BJ (cell line): ENCODE data around the gene DUSP7. TPM values are rescaled to one million over a fixed set of nuclear protein-coding genes. Genes with fewer than 3 reads are reported as not detected.

Source experiments
- CTCF ChIA-PET: fragments of 350-600 bp; formaldehyde crosslinking; extraction: SDS; loops from one replicate; lab custom pipeline; 2021; ENCODE audit warnings: antibody characterized with exemption, inconsistent platforms; lab: Yijun Ruan, JAX
- POLR2A ChIA-PET: fragments of 300-600 bp; sonication (Branson Sonifier 250); formaldehyde crosslinking; extraction: SDS; loops from one replicate; lab custom pipeline; 2021; ENCODE audit warnings: antibody characterized with exemption; lab: Charles Lee
- DNase-seq: peaks from one replicate; pipeline ENCODE4 v3.0.0-alpha.2; 2011; ENCODE audit warnings: low read depth
- H3K27me3 ChIP-seq: 2 replicates; pipeline ENCODE4 v1.6.0; 2011; ENCODE audit warnings: low read length; ENCODE audit not compliant: control insufficient read depth, insufficient read depth
- H3K36me3 ChIP-seq: 2 replicates; pipeline ENCODE4 v1.5.1; 2011; ENCODE audit warnings: low read length; ENCODE audit not compliant: control insufficient read depth, insufficient read depth
- H3K4me3 ChIP-seq: 2 replicates; pipeline ENCODE4 v1.5.1; 2011; ENCODE audit warnings: low read depth, mild to moderate bottlenecking, control low read depth, low read length
- polyA plus RNA-seq: library from polyadenylated mRNA; depleted of rRNA; stranded (reverse); fragments of >200 nt; gene quantifications from 2 replicates; pipeline ENCODE4 v1.2.3, GENCODE V29; 2011
- TF ChIP-seq, protein P1 (sequence below): IDR thresholded peaks from 2 replicates; pipeline ENCODE4 v1.5.1; 2011; ENCODE audit warnings: low read depth, mild to moderate bottlenecking, control low read depth, inconsistent platforms, low read length, moderate library complexity; ENCODE audit not compliant: insufficient read depth

DUSP7 gene
- polyA plus RNA-seq, 1 experiment: 37.0 TPM

DNA sequence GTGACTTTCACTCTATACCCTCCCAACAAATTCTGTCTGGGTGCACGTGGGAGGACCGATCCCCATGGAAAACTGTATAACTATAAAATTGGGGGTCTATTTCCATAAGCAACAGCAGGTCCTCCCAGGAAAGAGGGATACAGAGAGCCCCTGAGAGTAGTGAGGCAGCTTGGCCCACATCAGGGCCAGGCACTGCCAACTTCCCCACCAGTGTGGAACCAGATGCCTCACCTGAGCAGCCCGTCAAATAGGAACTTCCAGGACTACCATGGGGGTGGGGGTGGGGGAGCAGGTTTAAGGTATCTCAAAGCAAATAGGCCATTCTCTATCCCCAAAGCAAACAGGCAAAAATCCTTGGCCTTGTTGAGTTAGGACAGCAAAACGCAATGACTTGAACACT, 33.3 kb upstream of the DUSP7 start:
- DNase-seq: no peak
- no peaks in the 10 kb centered on the region for H3K27me3 ChIP-seq
- CTCF ChIA-PET: interaction anchor here (1.1 kb wide), 1 partner anchor 37 kb away, joined by 6 read pairs; no protein-coding TSS in a partner anchor
- H3K4me3 ChIP-seq: no peak overlapping the region
- no peaks in the 10 kb centered on the region for H3K36me3 ChIP-seq
- TF ChIP-seq, protein P1, sequence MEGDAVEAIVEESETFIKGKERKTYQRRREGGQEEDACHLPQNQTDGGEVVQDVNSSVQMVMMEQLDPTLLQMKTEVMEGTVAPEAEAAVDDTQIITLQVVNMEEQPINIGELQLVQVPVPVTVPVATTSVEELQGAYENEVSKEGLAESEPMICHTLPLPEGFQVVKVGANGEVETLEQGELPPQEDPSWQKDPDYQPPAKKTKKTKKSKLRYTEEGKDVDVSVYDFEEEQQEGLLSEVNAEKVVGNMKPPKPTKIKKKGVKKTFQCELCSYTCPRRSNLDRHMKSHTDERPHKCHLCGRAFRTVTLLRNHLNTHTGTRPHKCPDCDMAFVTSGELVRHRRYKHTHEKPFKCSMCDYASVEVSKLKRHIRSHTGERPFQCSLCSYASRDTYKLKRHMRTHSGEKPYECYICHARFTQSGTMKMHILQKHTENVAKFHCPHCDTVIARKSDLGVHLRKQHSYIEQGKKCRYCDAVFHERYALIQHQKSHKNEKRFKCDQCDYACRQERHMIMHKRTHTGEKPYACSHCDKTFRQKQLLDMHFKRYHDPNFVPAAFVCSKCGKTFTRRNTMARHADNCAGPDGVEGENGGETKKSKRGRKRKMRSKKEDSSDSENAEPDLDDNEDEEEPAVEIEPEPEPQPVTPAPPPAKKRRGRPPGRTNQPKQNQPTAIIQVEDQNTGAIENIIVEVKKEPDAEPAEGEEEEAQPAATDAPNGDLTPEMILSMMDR: no peak
- POLR2A ChIA-PET: no interaction called here

- no peak for DNase-seq
- CTCF ChIA-PET: interaction anchor here (0.7 kb wide), 1 partner anchor 85 kb away, joined by 3 read pairs; no protein-coding TSS in a partner anchor
Observed at GRCh38 chr3:52088445-52089367, 32.3 kb upstream of the DUSP7 start.

DNA sequence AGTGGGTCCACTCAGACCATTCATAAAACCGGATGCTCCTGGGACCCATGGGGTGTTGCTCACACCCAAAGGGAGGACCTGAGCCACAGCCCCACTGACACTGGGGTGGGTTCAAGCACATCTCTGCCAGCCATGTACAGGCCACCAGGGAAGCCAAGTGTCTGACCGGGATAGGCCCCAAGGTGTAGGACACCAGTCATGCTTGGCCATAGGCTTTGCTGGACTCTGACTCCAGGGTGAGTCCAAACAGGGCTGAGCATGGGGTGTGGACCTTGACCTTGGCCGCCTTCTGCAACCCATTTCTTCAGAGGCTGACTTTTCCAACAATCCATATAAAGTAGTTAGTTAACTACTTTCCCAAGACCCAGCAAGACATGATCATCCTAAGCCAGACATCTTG, 31.4 kb upstream of the DUSP7 start:
- ChIA-PET CTCF (interaction anchor here (0.9 to 1.8 kb wide), 6 partner anchors 10 to 114 kb away, joined by 3 to 6 read pairs (median 4); partner anchors contain the start of genes ABHD14A and ABHD14B), POLR2A (no interaction called here)
- DNase-seq: no peak
- no peak overlapping the region for H3K4me3 ChIP-seq
- TF ChIP-seq, protein P1: no peak
- no peaks in the 10 kb centered on the region for H3K27me3 ChIP-seq
- no peaks in the 10 kb centered on the region for H3K36me3 ChIP-seq

More at GRCh38 chr3:52088445-52089367, 32.3 kb upstream of the DUSP7 start:
- Histone ChIP-seq H3K4me3 (no peak overlapping the region), H3K27me3 (no peaks in the 10 kb centered on the region), H3K36me3 (no peaks in the 10 kb centered on the region)
- TF ChIP-seq, protein P1: no peak
- POLR2A ChIA-PET: no interaction called here

GRCh38 chr3:52086976-52087663, 30.7 kb upstream of the DUSP7 start:
- TF ChIP-seq, protein P1: no peak
- Histone ChIP-seq H3K4me3 (no peak overlapping the region), H3K27me3 (no peaks in the 10 kb centered on the region), H3K36me3 (no peaks in the 10 kb centered on the region)
- ChIA-PET POLR2A (no interaction called here), CTCF (interaction anchor here (0.9 to 1.8 kb wide), 7 partner anchors 9 to 113 kb away, joined by 3 to 6 read pairs (median 4); partner anchors contain the start of genes ABHD14A and ABHD14B)
- no peak for DNase-seq

DNA sequence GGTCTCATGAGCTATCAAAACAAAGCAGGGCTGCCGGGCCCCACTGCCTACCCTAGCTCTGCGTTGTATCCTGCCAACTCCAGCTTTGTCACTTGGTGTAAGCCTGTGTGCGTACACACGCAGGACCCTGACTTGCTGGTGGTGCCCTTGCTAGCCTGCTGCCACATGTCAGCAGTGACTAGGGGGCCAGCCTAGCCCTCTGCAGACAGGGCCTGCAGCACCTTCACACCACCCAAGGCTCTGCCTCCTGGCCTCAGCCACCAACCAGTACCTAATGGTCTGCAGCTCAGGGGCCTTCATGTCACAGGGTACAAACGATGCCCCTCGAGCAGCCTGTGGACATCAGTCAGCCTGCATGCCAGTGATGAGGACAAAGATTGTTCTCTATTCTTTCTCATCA, 30.1 kb upstream of the DUSP7 start:
- no peaks in the 10 kb centered on the region for H3K27me3 ChIP-seq
- TF ChIP-seq, protein P1: no peak
- no peak overlapping the region for H3K4me3 ChIP-seq
- no peaks in the 10 kb centered on the region for H3K36me3 ChIP-seq
- ChIA-PET CTCF (interaction anchor here (1.2 to 1.8 kb wide), 4 partner anchors 14 to 112 kb away, joined by 3 to 6 read pairs (median 4); partner anchors contain the start of genes ABHD14A and ABHD14B), POLR2A (no interaction called here)
- no peak for DNase-seq
